Gastroesophageal sphincter (tissue), 3 donors: Measurements from ENCODE around the gene AIFM3.

Source experiments
- CTCF ChIP-seq, 4 experiments: fragments of 200-600 bp in 2 of 4; fragments of 450-650 bp in 2 of 4; sonication (generic) in 1 of 4; IDR thresholded peaks; one replicate each; pipeline ENCODE4 v1.5.1; 2017 to 2019; ENCODE audit warnings: antibody characterized with exemption in 4 of 4, mild to moderate bottlenecking in 2 of 4, moderate library complexity in 2 of 4
- POLR2AphosphoS5 ChIP-seq: sonication (generic); formaldehyde crosslinking; IDR thresholded peaks from one replicate; pipeline ENCODE4 v1.6.1; 2017; ENCODE audit warnings: antibody characterized with exemption

GRCh38 chr22:20976291-20976877 is 9.3 kb downstream of the AIFM3 start:
- no peak for TF ChIP-seq CTCF (IDR thresholded peaks at IDR 0.05)
- TF ChIP-seq POLR2AphosphoS5, result no peak
